Neural progenitor cell (in vitro differentiated cells): ENCODE data around the gene TMEM106C.

Experiments used
- EZH2 ChIP-seq: fragments of 200-600 bp; sonication (generic); IDR thresholded peaks from 2 replicates; pipeline ENCODE4 v1.6.1; 2017; ENCODE audit warnings: antibody characterized with exemption, mild to moderate bottlenecking, moderate library complexity
- TF ChIP-seq, protein P1 (sequence below): fragments of 200-600 bp; sonication (generic); IDR thresholded peaks from 2 replicates; pipeline ENCODE4 v1.5.1; 2017; ENCODE audit warnings: antibody characterized with exemption, mild to moderate bottlenecking

DNA sequence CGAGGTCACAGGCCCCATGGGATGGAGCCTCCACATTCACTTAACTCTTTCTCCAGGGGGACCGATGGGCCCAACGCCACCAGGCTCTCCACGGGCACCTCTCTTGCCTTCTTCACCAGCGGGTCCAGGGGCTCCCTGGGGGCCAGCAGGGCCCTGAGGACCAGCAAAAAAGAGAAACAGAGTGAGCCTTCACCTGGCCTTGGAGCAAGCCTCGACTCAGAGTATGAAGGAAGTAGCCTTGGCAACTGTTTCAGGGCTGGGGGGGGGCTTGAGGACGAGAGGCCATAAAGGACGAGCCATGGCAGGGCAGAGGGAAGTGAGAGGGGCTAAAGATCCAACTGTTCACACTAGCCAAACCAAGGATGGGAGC lies 22.9 kb downstream of the TMEM106C start:
- TF ChIP-seq, protein P1, sequence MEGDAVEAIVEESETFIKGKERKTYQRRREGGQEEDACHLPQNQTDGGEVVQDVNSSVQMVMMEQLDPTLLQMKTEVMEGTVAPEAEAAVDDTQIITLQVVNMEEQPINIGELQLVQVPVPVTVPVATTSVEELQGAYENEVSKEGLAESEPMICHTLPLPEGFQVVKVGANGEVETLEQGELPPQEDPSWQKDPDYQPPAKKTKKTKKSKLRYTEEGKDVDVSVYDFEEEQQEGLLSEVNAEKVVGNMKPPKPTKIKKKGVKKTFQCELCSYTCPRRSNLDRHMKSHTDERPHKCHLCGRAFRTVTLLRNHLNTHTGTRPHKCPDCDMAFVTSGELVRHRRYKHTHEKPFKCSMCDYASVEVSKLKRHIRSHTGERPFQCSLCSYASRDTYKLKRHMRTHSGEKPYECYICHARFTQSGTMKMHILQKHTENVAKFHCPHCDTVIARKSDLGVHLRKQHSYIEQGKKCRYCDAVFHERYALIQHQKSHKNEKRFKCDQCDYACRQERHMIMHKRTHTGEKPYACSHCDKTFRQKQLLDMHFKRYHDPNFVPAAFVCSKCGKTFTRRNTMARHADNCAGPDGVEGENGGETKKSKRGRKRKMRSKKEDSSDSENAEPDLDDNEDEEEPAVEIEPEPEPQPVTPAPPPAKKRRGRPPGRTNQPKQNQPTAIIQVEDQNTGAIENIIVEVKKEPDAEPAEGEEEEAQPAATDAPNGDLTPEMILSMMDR, result no peak
- no peak for TF ChIP-seq EZH2
